RWPE1 (cell line): Measurements from ENCODE around the gene RGL2.

ENCODE experiments used
- CTCF ChIA-PET: fragments of 350-600 bp; sonication (Branson Sonifier 250); formaldehyde crosslinking; extraction: SDS; loops from one replicate; lab custom pipeline; 2021; lab: Yijun Ruan, JAX
- POLR2A ChIA-PET: fragments of 400-600 bp; formaldehyde crosslinking; extraction: SDS; loops from one replicate; lab custom pipeline; 2020; ENCODE audit warnings: antibody characterized with exemption; ENCODE audit not compliant: low non-redundant PET; lab: Yijun Ruan, JAX
- DNase-seq: peaks from one replicate; pipeline ENCODE4 v3.0.0; 2012; ENCODE audit warnings: low spot score
- H3K27ac ChIP-seq: fragments of 450-650 bp; 2 replicates; pipeline ENCODE4 v1.5.1; 2017
- CTCF ChIP-seq: fragments of 450-650 bp; conservative IDR thresholded peaks from 2 replicates; pipeline ENCODE4 v1.5.1; 2017; ENCODE audit warnings: low read depth, mild to moderate bottlenecking

RGL2 gene

GRCh38 chr6:33254591-33254990 lies 44.2 kb downstream of the RGL2 start:
- POLR2A ChIA-PET = no interaction called here
- CTCF ChIA-PET = no interaction called here
- DNase-seq = no peak
- peak overlapping the region; percentile 52 for H3K27ac ChIP-seq
- TF ChIP-seq CTCF = no peak

- H3K27ac ChIP-seq = no peak overlapping the region
- CTCF ChIA-PET = no interaction called here
- DNase-seq = no peak
- POLR2A ChIA-PET = no interaction called here
- no peak for TF ChIP-seq CTCF
Observed at GRCh38 chr6:33252759-33253158, 46.0 kb downstream of the RGL2 start.

- no peak for TF ChIP-seq CTCF
- DNase-seq = no peak
- POLR2A ChIA-PET = no interaction called here
- peak overlapping the region; percentile 99 for H3K27ac ChIP-seq
- CTCF ChIA-PET = interaction anchor here (0.7 kb wide), 1 partner anchor 345 kb away, joined by 3 read pairs; no protein-coding TSS in a partner anchor
Observed at GRCh38 chr6:33251395-33252012, 47.2 kb downstream of the RGL2 start.

GRCh38 chr6:33250731-33251130 lies 48.0 kb downstream of the RGL2 start:
- POLR2A ChIA-PET = interaction anchor here (1.8 kb wide), 1 partner anchor 279 kb away, joined by 8 read pairs; no protein-coding TSS in a partner anchor
- H3K27ac ChIP-seq = peak overlapping the region; percentile 99
- CTCF ChIA-PET = no interaction called here
- TF ChIP-seq CTCF = no peak
- no peak for DNase-seq

GRCh38 chr6:33249732-33250630 lies 48.8 kb downstream of the RGL2 start:
- H3K27ac ChIP-seq = peak overlapping the region; percentile 99
- ChIA-PET POLR2A (interaction anchor here (0.7 to 1.8 kb wide), 3 partner anchors 22 to 278 kb away, joined by 3 to 8 read pairs (median 4); partner anchors contain the start of genes RPS18 and VPS52), CTCF (interaction anchor here (1.9 to 2.0 kb wide), 2 partner anchors 11 to 88 kb away, joined by 9 to 15 read pairs; no protein-coding TSS in a partner anchor)
- DNase-seq = peak; percentile 55
- no peak for TF ChIP-seq CTCF
